ENCODE data around the gene EEF1AKMT1.

- TF ChIP-seq CTCF (IDR thresholded peaks at IDR 0.05): no peak
- no peak for TF ChIP-seq POLR2AphosphoS5 (IDR thresholded peaks at IDR 0.05)
- no peak for TF ChIP-seq POLR2A (IDR thresholded peaks at IDR 0.05; ENCODE audit: low read depth)
Measured at GRCh38 chr13:20716951-20717350, 56.8 kb downstream of the EEF1AKMT1 start.
